NCI-H1105 (cell line): ENCODE data around the gene AMZ1.

ENCODE experiments used
- DNase-seq: peaks from one replicate; lab custom pipeline; 2025; lab: John Stamatoyannopoulos, UW

Gene AMZ1

GRCh38 chr7:2651336-2651735 is 36.7 kb upstream of the AMZ1 start:
- DNase-seq: no peak

- DNase-seq: no peak
These were observed 35.9 kb upstream of the AMZ1 start for GRCh38 chr7:2651847-2652735.

- no peak for DNase-seq
These were observed 35.3 kb upstream of the AMZ1 start for GRCh38 chr7:2652736-2653060.

- no peak for DNase-seq
These were observed 33.9 kb upstream of the AMZ1 start for GRCh38 chr7:2654059-2654458.

- no peak for DNase-seq
These were observed 32.0 kb upstream of the AMZ1 start for GRCh38 chr7:2655870-2656614.

- no peak for DNase-seq
These were observed 30.8 kb upstream of the AMZ1 start for GRCh38 chr7:2657208-2657607.

GRCh38 chr7:2657920-2658671 is 29.9 kb upstream of the AMZ1 start:
- no peak for DNase-seq

- no peak for DNase-seq
These were observed 29.1 kb upstream of the AMZ1 start for GRCh38 chr7:2658941-2659340.

- no peak for DNase-seq
These were observed 28.2 kb upstream of the AMZ1 start for GRCh38 chr7:2659556-2660358.

- DNase-seq: no peak
These were observed 27.5 kb upstream of the AMZ1 start for GRCh38 chr7:2660359-2661095.

GRCh38 chr7:2661096-2661449 is 26.9 kb upstream of the AMZ1 start:
- DNase-seq: no peak

GRCh38 chr7:2661602-2662272 is 26.3 kb upstream of the AMZ1 start:
- DNase-seq: no peak

GRCh38 chr7:2662273-2663120 is 25.5 kb upstream of the AMZ1 start:
- DNase-seq: no peak

- no peak for DNase-seq
These were observed 24.7 kb upstream of the AMZ1 start for GRCh38 chr7:2663121-2663886.

- no peak for DNase-seq
These were observed 24.0 kb upstream of the AMZ1 start for GRCh38 chr7:2663960-2664359.

- DNase-seq: no peak
These were observed 22.6 kb upstream of the AMZ1 start for GRCh38 chr7:2665359-2665791.

- DNase-seq: no peak
These were observed 21.8 kb upstream of the AMZ1 start for GRCh38 chr7:2666155-2666554.

- DNase-seq: no peak
These were observed 21.3 kb upstream of the AMZ1 start for GRCh38 chr7:2666588-2667250.
